OCI-LY3 (cell line): ENCODE measurements around the gene PKD1L1.

Experiments
- H2AFZ ChIP-seq: fragments of 200-600, 300-600 bp; shearing (Covaris generic); 2 replicates; pipeline ENCODE4 v1.6.0; 2014; ENCODE audit warnings: antibody characterized with exemption, low read depth, low read length
- H3K27ac ChIP-seq: fragments of 200-600, 300-600 bp; sonication (generic); 2 replicates; pipeline ENCODE4 v1.5.1; 2014; ENCODE audit warnings: mild to moderate bottlenecking, low read length, moderate library complexity, mixed read lengths
- H3K27me3 ChIP-seq: fragments of 200-600, 300-600 bp; sonication (generic); 2 replicates; pipeline ENCODE4 v1.6.1; 2014; ENCODE audit warnings: low read depth, low read length, mixed read lengths
- H3K36me3 ChIP-seq: fragments of 200-600, 300-600 bp; sonication (generic); replicated peaks from 2 replicates; pipeline ENCODE3; 2014; ENCODE audit warnings: low read depth, low read length, mixed read lengths
- H3K4me1 ChIP-seq: fragments of 300-600, 200-600 bp; sonication (generic); 2 replicates; pipeline ENCODE4 v1.6.1; 2014; ENCODE audit warnings: low read length, mixed read lengths
- H3K4me2 ChIP-seq: fragments of 200-600, 300-600 bp; sonication (generic); 2 replicates; pipeline ENCODE4 v1.6.1; 2014; ENCODE audit warnings: low read length, mixed read lengths
- H3K4me3 ChIP-seq: fragments of 300-600, 200-600 bp; sonication (generic); 2 replicates; pipeline ENCODE4 v1.5.1; 2014; ENCODE audit warnings: antibody characterized with exemption, mild to moderate bottlenecking, low read length, moderate library complexity
- H3K79me2 ChIP-seq: fragments of 300-600, 200-600 bp; shearing (Covaris generic); 2 replicates; pipeline ENCODE4 v1.6.1; 2014; ENCODE audit warnings: mild to moderate bottlenecking, low read length, mixed read lengths
- H3K9ac ChIP-seq: fragments of 300-600, 200-600 bp; shearing (Covaris generic); 2 replicates; pipeline ENCODE4 v1.6.0; 2014; ENCODE audit warnings: mild to moderate bottlenecking, low read length, moderate library complexity
- H3K9me3 ChIP-seq: fragments of 200-600, 300-600 bp; shearing (Covaris generic); 2 replicates; pipeline ENCODE4 v1.6.1; 2014; ENCODE audit warnings: low read length, mixed read lengths; ENCODE audit not compliant: insufficient read depth
- H4K20me1 ChIP-seq: fragments of 200-600, 300-600 bp; sonication (generic); 2 replicates; pipeline ENCODE4 v1.6.1; 2016; ENCODE audit warnings: low read length, mixed read lengths; ENCODE audit not compliant: insufficient read depth
- EZH2phosphoT487 ChIP-seq: fragments of 200-600 bp; shearing (Covaris generic); IDR thresholded peaks from 2 replicates; pipeline ENCODE4 v1.6.1; 2018; ENCODE audit warnings: antibody characterized with exemption, mixed run types, low read depth
- TF ChIP-seq, protein P1 (sequence below): fragments of 200-600, 300-600 bp; sonication (generic); IDR thresholded peaks from 2 replicates; pipeline ENCODE4 v1.5.1; 2014; ENCODE audit warnings: antibody characterized with exemption, low read length, low read depth

Gene PKD1L1

DNA sequence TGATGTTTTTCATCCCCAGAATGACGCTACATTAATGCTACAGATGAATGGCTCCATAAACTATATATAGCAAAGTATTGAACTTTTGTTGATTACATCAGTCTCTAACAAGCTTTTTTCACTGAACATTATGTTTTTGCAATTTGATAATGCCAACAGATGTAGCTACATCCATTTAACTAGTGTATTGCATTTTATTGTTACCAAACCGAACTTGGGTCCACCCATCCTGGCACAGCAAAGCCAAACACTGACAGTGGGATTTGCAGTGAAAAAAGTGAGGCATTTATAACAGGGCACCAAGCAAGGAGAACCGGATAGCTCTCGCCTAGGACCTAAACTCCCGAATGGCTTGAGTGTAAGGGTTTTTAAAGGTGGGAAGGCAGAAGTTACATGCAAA lies 183.5 kb downstream of the PKD1L1 start:
- no peaks in the 10 kb centered on the region for H3K4me1 ChIP-seq
- no peaks in the 10 kb centered on the region for H3K79me2 ChIP-seq
- H2AFZ ChIP-seq, result no peak overlapping the region
- H4K20me1 ChIP-seq, result no peaks in the 10 kb centered on the region
- H3K9me3 ChIP-seq, result no peaks in the 10 kb centered on the region
- no peak overlapping the region for H3K9ac ChIP-seq
- no peak overlapping the region for H3K27ac ChIP-seq
- no peak overlapping the region for H3K4me2 ChIP-seq
- no peak overlapping the region for H3K4me3 ChIP-seq
- TF ChIP-seq, protein P1, sequence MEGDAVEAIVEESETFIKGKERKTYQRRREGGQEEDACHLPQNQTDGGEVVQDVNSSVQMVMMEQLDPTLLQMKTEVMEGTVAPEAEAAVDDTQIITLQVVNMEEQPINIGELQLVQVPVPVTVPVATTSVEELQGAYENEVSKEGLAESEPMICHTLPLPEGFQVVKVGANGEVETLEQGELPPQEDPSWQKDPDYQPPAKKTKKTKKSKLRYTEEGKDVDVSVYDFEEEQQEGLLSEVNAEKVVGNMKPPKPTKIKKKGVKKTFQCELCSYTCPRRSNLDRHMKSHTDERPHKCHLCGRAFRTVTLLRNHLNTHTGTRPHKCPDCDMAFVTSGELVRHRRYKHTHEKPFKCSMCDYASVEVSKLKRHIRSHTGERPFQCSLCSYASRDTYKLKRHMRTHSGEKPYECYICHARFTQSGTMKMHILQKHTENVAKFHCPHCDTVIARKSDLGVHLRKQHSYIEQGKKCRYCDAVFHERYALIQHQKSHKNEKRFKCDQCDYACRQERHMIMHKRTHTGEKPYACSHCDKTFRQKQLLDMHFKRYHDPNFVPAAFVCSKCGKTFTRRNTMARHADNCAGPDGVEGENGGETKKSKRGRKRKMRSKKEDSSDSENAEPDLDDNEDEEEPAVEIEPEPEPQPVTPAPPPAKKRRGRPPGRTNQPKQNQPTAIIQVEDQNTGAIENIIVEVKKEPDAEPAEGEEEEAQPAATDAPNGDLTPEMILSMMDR, result no peak
- no peak for TF ChIP-seq EZH2phosphoT487
- H3K27me3 ChIP-seq, result peaks cover 3% of the 10 kb centered on the region; the same call in 1 of the 2 replicates
- no peaks in the 10 kb centered on the region for H3K36me3 ChIP-seq

DNA sequence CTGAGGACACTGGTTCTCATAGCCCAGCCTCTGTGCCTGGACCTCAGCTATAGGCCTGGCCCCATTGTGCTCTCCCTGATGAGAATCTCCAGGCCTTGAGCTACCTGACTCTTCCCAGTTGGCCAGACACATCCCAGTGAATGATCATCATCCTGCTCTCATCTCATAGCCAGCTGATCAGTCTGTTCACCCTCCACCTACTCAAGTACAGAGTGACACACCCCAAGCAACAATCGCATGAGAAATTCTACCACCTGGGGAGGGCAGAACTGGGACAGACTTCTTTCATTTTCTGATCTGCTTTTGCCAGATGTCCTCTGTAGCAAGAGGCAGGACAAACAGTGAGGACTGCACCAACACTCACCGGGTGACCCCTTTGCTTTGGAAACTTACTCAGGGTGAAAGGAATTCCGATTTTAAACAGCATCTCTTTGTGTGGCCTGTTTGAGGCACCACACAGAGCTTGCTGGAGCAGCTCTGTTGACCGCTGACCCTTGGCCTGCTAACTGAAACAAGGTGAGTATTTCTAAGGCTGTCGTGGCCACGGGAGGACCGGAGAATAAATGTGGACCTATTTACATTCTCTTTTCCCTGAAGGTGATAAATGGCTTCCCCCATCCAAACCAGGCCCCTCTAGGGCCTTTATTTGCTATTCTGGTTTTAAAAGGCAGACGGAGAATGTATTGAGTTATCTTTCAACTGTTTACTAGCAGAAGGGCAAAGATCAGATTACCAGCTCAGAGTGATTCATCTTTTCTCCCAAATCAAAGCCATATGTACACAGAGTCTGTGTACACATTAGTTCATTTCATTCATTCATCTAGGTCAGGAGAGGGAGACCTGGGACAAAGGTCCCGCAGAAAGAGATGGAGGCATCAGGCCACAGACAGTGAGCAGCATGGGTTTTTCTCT lies 184.9 kb downstream of the PKD1L1 start:
- no peaks in the 10 kb centered on the region for H3K27me3 ChIP-seq
- H4K20me1 ChIP-seq, result no peaks in the 10 kb centered on the region
- H3K4me1 ChIP-seq, result no peaks in the 10 kb centered on the region
- no peak overlapping the region for H3K9ac ChIP-seq
- H3K4me3 ChIP-seq, result no peak overlapping the region
- no peak overlapping the region for H3K4me2 ChIP-seq
- no peak overlapping the region for H3K27ac ChIP-seq
- H3K36me3 ChIP-seq, result no peaks in the 10 kb centered on the region
- TF ChIP-seq EZH2phosphoT487, result no peak
- TF ChIP-seq, protein P1, result no peak
- no peak overlapping the region for H2AFZ ChIP-seq
- H3K79me2 ChIP-seq, result no peaks in the 10 kb centered on the region
- H3K9me3 ChIP-seq, result no peaks in the 10 kb centered on the region

DNA sequence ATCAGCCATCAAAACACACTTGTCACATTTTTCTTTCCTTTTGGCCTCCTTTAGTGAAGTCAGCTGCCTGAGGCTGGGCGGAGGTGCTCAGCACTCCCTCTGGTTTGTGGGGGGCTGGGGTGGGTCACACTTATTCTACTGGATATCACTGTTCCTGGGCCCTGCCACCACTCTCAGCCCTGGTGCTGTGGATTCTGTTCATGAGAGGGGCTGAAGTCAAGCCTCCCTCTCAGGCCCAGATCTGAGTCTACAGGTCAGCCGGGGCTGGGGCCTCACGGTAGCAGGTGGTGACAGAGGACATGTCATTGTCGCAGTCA lies 185.6 kb downstream of the PKD1L1 start:
- TF ChIP-seq, protein P1, result no peak
- no peak for TF ChIP-seq EZH2phosphoT487
- Histone ChIP-seq H3K27ac (no peak overlapping the region), H3K27me3 (no peaks in the 10 kb centered on the region), H3K9me3 (no peaks in the 10 kb centered on the region), H3K79me2 (no peaks in the 10 kb centered on the region), H3K9ac (no peak overlapping the region), H3K4me2 (no peak overlapping the region), H3K4me1 (no peaks in the 10 kb centered on the region), H4K20me1 (no peaks in the 10 kb centered on the region), H3K36me3 (no peaks in the 10 kb centered on the region), H2AFZ (no peak overlapping the region), H3K4me3 (no peak overlapping the region)

DNA sequence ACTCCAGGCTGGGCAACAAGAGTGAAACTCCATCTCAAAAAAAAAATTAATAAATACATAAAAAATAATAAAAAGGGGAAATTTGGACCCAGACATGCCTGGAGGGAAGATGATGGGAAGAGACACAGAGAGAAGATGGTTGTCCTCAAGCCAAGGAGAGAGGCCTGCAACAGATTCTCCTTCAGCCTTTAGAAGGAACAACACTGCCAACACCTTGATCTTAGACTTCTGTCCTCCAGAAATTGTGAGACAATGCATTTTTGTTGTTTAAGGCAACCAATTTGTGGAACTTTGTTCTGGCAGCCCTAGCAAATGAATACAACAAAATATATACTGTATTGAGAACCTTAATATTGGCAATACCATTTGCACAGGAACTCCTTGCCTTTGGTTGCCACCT lies 186.1 kb downstream of the PKD1L1 start:
- H3K79me2 ChIP-seq, result no peaks in the 10 kb centered on the region
- no peak overlapping the region for H2AFZ ChIP-seq
- no peak overlapping the region for H3K4me2 ChIP-seq
- no peak overlapping the region for H3K27ac ChIP-seq
- H3K27me3 ChIP-seq, result no peaks in the 10 kb centered on the region
- H3K9ac ChIP-seq, result no peak overlapping the region
- H3K4me1 ChIP-seq, result no peaks in the 10 kb centered on the region
- H4K20me1 ChIP-seq, result no peaks in the 10 kb centered on the region
- H3K36me3 ChIP-seq, result no peaks in the 10 kb centered on the region
- TF ChIP-seq EZH2phosphoT487, result no peak
- TF ChIP-seq, protein P1, result no peak
- H3K9me3 ChIP-seq, result no peaks in the 10 kb centered on the region
- H3K4me3 ChIP-seq, result no peak overlapping the region
